Activated CD8-positive, alpha-beta memory T cell treated with anti-CD3 and anti-CD28 coated beads, Interleukin-2, amount 50 U/mL, for 4 hours (primary cell): ENCODE results near the gene GUCY1B1.
"Not testable (repeated sequence)": the region's sequence is repeated elsewhere in the genome, so short reads cannot be mapped to it uniquely, and the experiment has no call there.

ENCODE experiments used
- DNase-seq: peaks from one replicate; pipeline ENCODE4 v3.0.0-alpha.2; 2020

Gene GUCY1B1

DNA sequence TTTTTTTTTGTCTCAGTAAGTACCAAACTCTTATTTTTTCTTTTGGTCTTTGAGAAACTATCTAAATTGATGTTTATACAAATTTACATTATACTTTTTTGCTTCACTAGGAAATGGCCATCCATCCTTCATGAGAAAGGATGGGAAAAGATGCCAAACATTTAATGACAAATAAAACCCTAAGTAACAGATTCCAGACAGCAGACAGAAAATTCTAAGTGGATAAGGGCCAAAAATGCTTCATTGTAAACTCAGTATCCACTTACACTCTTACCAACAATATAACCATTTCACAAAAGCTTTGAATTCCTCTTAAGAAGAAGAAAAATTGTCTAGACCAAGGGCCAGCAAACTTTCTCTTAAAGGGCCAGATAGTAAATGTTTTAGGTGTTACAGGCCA lies 3.5 kb downstream of the GUCY1B1 start:
- DNase-seq, result no peak

DNA sequence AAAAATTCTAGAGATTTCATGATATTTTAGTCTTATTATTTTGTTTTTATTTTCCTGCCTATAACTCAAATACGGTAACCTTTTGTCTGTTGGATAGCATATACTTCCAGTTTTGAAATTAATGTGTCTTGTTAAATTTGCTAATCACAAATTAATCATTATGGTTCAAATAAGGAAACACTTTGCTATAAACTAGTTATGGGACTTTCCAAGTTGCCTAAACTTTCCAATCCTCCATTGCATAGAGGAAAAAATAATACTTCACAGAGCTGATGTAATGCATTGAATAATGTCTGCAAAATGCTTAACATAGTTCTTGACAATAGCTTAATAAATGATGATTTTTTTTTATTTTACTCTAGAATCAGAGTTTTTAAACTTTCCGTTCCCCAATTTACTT lies 4.7 kb downstream of the GUCY1B1 start:
- no peak for DNase-seq

DNA sequence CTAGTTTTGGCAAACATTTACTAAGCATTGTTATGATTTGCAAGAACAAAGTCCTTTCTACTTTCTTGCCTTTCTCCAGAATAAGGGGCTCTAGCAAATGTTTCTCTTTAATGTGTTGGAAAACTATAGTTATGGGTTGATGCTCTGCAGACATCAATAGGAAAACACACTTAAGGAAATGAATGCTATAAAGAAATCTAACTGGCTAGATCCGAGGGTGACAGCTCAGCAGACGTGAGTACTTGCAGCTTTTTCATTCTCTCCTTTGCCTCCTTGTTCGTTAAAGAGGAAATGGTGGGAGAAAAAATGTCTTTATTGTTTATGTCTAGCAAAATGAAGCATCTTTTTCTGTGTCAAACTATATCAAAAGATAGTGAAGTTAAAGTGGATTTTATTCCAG lies 6.3 kb downstream of the GUCY1B1 start:
- no peak for DNase-seq

DNA sequence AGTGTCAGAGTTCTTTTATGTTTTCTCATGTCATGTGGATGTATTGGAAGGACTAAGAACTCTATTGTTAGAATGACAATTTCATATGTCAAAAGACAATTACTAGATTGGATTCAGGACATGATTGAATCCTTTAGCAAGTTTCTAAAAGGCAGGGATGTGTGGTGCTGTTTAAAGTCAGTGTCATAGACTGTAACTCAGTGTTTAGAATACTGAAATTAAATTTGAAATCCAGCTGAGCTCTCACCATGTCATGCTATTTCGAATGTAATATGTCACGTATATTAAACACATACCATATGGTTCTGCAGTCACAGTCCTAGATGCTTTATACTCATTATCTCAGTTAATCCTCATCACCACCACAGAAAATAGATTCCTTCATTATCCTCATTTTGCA lies 7.8 kb downstream of the GUCY1B1 start:
- no peak for DNase-seq

DNA sequence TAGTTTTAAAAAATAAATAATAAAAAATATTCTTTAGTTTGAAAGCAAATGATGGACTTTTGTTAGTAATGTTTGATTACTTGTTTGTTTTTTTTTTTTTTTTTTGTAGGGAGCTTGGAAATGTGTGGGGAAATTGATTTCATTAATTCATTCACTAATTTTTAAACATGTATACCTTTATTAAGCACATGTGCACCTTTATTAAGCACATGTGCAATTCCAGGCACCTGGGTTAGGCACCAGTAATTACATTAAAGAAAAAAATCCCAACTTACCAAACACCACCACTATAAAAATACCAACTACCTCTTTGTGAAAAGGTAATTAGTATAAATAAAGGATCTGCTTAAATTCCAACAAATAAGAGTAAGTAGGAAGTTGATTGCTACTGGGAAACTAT lies 9.5 kb downstream of the GUCY1B1 start:
- DNase-seq, result no peak

DNA sequence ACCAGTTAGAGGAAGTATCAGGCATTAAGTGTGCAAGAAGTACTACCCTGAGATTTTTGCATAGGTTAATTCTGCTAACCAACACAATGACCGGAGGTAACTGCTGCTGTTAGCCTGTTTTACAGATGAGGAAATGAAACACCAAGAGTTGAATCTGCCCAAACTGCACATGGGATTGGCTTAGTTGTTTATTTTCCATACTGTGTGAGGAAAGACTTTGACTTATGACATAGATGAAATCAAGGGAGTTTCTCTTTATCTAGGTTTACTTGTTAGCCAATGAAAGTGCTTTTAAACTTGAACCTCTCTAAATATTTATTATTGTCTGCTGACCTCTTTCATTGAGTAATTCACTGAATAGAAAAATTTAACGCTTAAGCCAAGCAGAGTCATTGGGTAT lies 10.3 kb downstream of the GUCY1B1 start:
- no peak for DNase-seq

DNA sequence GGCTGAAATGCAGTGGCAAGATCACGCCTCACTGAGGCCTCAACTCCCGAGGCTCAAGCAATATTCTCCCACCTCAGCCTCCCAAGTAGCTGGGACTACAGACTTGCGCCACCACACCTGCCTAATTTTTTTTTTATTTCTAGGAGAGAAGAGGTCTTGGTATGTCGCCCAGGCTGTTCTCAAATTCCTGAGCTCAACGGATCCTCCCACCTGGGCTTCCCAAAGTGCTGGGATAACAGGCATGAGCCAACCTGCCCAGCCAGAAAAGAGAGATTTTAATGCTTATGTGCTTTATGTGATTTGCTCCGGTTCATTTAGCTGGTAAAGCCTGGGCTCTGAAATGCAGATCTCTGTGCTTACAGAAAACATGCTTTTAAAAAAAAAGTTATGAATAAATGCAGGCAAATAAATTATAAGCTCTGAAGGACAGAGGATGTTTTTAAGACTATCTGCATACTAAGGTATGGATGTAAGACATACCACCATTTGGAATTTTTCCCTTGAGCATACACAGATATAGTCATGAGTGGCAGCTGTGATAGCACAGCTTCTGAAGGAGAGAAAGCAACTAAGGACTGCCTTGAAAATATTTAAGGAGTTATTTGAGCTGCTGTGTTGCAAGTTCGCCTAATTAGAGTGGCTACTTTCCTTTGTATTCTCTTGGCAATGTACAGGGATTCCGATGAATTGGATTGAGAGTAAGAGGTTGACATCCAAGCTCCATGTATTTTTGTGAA lies 13.8 kb downstream of the GUCY1B1 start:
- DNase-seq, result no peak

DNA sequence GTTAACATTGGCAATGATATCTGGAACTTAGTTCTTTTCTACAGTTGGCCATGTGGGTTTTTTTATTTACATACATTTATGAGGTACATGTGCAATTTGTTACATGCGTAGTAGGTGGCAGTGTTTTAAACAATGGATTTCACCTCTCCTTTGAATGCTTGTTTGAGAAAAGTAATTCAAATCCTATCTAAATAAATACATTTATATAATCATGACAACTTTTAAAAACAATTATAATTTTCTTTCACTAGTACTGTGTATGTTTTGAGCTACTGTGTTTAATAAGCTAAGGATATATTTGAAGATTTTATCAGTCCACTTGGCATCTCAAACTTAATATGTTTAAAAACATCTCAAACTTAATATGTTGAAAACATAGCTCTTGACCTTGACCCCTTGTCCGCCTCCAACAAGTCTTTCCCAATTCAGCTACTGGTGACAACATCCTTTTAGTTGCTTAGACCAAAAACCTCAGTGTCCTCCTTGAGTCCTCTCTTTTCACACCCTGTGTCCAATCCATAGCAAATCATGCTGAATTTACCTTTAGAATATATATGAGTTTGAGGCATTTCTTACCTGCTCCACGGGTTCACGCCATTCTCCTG lies 14.5 kb downstream of the GUCY1B1 start:
- no peak for DNase-seq

DNA sequence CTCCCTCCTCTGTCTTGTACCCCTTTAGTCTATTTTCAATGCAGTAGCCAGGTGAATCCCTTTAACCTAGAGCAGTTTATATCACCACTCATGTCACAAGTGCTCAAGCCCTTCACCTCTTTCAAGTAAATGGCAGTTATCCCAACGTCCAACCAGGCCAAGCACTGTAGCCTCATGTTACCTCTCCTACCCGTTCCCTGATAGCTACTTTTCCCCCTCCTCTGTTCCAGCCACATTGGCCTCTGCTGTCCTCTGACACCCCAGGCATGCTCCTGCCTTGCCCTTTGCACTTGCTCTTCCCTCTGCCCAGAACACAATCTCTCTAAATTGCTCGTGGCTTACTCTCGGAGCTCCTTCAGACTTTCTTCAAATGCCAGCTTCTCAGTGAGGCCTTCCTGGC lies 15.2 kb downstream of the GUCY1B1 start:
- DNase-seq, result no peak

DNA sequence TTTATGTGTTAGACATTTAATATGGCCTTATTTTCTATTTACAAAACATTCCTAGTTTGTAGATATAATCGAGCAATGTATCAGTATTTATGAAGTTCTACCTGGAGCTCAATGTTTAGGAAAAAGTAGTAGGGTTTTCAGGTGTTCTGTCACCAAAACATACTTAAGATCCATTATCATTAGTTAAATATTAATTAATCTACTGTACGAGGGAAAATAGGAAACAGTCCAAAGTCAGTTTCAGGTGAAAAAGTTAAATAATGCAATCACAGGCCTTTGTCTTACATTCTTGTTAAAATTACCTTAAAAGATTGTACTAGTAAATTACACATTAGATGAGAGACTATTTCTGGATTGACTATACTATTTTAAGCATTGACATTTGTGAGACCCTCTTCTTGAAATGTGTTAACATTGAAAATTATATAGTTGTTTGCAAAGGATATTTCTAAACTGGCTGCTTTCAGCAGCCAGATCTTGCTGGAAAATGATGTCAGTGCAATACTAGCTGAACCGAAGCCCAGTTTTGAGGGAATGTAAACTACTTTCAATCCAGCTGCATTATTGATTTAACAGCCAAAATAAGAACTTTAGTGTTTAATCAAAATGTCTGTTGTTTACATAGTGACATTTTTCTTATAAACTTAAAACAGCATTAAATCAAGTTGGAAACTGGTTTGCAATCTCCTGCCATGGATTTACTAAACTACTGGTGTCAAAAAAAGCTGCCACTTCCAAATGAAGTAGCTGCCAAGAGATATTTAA lies 19.3 kb downstream of the GUCY1B1 start:
- no peak for DNase-seq

DNA sequence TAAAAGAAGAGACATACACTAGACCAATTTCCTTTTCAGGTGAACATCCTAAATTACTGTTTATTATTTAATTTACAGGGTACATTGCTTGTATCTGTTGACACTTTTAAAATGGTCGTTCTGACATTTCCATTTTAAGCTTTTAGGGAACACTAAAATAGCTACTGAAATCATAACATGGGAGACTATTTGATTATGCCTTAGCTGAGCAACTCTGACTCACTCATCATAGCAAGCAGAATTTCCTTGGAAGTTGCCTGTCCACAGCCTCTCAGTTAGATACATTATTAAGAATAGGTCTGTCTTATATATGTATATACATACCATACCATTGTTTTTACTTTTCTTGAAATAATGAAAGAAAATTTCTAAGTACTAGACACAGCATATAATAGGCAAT lies 22.0 kb downstream of the GUCY1B1 start:
- no peak for DNase-seq

DNA sequence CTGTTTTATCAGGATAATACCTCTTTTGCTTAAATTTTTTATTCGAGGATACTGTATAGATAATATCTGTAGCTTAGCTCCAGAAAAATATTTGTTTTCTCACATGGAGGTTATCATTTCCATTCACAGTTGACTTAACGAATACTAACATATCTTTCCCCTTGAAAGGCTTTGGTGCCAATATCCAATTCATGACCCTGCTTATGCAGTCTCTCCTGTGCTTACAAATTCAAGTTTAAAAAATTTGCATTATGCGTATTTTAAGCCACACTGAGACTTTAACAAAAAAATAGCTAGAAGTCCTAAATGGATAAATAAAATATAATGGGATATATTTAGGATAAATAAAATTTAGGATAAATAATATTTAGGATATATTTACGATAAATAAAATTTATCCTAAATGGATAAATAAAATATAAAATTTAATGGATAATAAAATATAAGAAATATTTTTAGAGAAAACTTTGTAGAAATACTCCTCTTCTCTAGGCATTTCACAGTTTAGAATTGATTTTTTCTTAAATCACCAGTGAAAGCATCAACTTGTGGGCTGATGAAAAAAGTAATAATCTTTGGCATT lies 22.5 kb downstream of the GUCY1B1 start:
- no peak for DNase-seq

DNA sequence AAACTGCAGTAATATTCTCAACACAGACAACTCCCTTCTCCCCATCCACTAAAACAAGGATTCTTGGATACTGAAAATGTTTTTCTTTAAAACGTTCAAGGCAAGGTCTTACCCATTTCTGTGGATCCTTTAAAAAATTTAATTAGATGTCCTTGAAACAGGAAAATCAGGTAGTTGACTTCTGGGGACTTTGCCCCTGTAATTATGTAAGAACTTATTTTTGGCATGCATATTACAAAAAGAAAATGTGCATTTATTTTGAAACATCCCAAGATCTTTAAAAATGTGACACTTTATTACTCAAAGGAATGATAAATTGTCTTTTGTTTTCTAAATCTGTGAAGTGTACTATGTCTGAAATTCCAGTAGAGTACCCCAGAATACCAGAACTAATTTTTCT lies 25.8 kb downstream of the GUCY1B1 start:
- DNase-seq, result no peak

DNA sequence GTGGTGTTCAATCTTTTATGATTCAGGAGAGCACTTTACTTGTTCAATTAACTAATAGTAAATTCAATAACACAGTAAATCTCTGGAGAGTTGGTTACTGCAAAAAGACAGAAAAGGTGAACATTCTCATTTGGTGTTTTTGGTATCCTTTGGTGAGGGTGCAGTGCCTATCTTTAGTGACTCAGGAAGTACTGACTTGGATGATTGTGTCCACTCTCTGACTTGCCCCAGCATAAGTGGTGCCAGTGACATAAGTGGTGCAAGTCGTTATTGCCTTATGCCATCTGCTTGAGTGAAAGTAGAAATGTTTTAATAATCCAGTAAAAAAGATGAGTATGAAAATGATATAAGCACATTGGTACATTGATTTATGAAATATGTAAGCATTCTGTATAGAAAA lies 27.0 kb downstream of the GUCY1B1 start:
- no peak for DNase-seq

DNA sequence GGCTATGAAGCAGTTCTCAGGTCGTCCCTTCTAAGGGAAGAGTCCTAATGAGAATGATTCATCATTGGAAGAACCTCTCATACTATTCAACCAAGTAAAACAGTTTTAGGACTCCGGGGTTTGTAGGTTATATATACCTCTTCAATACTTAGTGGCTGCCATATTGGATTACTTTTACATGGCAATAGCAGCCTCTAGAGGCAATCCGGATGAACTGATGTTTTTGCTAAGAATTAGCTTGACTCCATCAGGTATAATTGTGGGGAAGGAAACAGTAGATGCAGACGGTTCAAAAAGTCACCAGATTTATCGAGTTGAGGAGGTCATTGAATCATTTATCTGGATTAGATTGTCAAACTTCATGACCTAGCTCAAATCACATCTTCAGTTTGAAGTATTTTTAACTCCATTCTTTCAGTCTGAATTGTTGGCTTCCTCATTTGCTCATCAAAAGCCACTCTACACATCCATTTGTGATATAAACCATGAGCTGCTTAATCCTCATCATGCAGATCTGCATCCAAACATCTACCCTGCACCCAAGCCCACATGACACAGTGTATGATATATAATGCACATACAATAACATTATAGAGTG lies 28.4 kb downstream of the GUCY1B1 start:
- no peak for DNase-seq

DNA sequence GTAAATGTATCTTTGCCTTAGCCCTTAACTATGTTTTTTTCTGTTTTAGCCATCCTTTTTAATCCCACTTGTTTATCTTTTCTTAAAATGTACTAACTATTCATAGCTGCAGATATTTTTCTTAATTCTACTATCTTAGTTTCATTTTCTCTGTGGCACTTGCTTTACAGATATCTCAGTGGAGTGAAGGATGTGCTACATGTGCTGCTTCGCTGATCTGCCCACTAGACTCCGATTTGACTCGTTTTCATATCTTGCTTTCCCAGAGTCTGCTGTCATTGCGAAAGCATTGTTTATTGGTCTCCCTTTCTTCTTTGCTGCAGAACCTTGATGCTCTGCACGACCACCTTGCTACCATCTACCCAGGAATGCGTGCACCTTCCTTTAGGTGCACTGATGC lies 30.6 kb downstream of the GUCY1B1 start:
- DNase-seq, result no peak

DNA sequence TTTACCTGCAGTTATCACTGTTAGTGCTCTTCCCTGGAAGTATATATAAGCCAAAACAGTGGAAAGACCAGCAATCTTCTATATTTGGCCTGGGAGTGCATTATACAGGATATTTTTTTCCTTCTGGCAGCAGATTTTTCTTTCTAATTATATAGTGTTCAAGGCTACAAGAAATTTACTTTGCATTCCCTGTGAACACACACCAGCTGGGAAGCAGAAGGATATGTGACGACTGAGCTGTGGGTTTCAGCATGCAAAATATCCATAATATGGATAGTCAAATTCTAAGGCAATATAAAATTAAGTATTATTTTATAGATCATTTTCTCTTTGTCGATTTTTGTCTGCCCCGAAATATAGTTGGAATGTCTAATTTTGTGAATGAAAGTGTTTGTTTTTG lies 31.2 kb downstream of the GUCY1B1 start:
- no peak for DNase-seq

DNA sequence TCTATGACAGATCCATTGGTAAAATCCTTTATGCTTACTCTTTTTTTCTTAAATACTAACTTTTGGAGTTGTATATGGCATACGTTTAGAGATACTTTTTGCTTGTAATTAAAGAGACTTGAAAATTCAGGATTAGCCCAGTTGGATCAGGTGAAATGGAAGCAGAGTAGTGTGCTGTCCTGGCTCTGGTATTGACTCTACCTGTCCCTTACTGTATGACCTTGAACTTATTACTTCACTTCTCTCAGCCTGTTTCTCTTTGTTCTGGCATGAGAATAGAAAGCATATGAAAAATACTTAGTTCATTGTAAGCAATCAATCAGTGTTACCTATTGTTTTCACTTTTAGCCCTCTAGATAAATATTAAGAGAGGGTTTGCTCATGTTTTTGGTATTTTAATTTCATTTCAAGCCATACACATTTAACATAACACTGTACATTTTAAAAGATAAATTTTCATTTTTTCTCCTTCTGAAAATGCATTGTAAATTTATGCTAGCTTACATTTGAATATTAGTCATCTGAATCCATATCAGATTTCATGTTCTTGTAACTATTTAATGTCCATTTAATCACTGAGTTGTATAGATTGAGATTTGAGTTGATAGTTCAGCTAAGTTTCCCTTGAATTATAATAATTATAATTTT lies 35.9 kb downstream of the GUCY1B1 start:
- DNase-seq, result no peak

DNA sequence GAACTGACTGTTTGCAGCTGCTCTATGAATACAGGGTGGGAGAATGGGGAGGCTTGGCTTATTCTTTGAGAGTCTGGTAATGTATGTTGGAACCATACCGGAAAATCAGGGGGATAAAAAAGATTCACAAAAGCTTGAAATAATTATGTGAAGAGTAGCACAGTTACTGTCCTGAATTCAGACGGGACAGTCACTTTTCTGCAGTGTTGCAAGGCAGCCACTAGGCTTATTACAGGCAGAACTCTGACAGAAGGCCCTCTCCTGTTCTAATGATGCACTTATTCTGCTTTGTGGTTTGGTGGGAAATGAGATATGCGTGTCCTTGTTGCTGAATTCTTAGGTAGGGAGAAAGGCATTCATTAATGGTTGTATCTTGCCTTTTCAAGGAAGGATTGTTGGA lies 37.2 kb downstream of the GUCY1B1 start:
- DNase-seq, result no peak

DNA sequence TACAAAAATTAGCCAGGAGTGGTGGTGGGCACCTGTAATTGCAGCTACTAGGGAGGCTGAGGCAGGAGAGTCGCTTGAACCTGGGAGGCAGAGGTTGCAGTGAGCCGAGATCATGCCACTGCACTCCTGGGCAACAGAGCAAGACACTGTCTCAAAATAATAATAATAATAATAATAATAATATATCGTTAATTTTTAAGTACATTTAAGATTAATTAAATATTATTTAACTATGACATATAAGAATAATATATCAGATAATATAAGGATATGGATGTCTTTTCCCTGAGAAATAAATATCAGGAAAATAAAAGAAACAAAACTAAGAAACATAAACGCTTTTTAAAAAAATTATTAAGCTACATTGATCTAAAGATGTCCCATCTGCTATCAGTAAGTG lies 38.8 kb downstream of the GUCY1B1 start:
- not testable (repeated sequence) for DNase-seq

DNA sequence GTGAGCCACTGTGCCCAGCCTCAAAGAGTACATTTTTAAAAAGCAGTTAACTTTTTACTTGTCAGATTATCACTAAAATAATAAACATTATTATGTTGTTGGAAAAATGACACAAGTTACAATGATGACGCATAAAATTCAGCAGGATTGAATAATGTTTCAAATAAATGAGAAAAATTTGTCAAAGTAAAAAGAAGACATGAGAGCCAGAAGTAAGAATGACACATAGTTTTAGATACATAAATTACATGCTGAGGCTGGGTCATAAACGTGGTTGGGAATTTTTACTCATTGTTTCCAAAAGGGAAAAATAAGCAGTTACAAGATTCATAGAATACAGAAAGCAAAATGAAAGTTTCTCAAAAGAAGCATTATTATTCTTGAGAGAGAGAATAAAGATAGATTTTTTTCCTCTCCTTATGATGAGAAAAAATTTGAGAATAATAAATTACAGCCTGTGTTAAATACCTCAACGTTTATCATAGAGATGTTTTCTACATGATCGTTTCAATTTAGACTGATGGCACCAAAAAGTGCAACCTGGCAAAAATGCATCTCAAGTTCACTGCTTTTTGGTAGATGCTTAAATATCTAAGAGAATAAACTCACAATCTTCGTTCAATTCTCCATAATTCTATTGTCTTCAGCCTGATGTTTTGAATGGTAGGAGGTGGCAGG lies 40.4 kb downstream of the GUCY1B1 start:
- no peak for DNase-seq

DNA sequence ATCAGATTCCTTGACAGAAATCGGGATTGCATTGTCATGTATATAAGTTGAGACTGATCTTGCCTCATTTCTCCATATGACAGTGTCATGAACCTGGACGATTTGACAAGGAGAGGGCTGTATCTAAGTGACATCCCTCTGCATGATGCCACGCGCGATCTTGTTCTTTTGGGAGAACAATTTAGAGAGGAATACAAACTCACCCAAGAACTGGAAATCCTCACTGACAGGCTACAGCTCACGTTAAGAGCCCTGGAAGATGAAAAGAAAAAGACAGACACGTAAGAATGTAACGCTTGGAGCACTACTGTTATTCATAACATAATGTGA lies 40.9 kb downstream of the GUCY1B1 start:
- no peak for DNase-seq
